Stimulated activated CD4-positive, alpha-beta T cell treated with anti-CD3 and anti-CD28 coated beads, Interleukin-4, amount 100 ng/mL, for 1 hour (primary cell): ENCODE data around the gene EFTUD2.

Source experiments
- DNase-seq: peaks from one replicate; pipeline ENCODE4 v3.0.0-alpha.2; 2020

EFTUD2 gene

DNA sequence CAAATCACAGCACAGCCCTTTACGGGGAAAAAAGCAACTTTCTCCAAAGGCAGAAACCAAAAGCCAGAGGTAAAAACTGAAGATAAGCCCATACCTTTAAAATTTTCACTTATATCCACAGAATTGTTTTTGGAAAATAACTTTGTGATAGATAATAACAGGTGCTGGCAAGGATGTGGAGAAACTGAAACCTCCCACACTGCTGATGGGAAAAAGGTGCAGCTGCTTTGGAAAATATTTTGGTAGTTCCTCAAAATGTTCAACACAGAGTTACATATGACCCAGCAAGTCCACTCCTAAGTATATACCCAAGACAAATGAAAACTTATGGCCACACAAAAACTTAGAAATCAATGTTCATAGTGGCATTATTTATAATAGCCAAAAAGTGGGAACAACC, 12.2 kb downstream of the EFTUD2 start:
- DNase-seq: no peak

DNA sequence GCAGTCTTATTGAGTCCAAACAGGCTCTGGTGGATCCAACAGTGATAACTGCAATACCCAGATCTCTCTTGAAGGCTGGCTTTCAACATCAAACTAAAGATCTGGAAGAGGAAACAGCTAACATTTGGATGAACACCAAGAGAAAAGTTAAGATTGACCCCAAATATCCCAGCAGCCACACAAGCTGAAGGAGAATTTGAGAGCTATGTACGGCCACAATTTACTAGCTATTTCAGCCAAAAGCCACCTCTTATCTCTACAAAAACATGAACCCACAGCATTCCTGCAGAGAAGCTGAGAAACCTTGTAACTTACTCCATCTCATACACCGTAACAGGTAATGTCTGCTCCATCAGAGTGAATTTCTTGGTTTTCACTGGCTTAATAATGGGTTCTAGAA, 14.3 kb downstream of the EFTUD2 start:
- DNase-seq: no peak

DNA sequence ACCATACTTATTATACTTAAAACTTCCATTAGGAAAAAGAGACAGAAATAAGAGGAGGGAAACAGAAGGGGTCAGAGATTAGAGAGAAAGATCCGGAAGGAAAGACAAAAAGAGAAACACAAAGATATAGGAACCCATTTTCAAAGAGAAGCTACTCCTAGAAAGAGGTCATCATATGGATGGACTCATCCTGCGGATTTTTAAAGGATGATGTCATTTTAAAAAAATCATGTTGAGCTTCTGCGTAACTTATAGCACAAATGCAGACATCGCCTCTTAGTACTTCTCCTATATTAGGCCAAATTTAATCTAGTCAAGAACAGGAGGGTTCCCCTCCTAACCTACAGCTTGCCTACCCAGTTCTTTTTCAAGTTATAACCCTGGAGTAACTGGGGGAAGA, 18.1 kb downstream of the EFTUD2 start:
- DNase-seq: no peak

DNA sequence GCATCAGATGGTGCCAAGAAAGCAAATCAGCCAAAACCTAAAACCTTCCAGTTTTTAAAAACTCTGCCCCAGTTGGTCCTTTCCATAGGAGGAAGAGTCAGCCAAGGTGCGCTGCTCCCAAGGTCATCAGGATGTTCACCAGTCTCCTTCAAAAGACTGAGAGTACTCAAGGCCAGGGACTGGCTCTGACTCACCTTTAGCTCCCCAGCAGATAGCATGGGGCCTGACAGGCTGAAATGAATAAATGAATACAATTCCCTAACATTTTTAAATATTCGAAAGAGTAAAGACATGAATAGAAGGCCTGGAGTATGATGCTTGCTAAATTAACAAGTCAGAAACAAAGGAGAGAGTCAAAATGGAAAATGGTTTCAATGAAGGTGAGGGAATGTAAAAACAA, 19.2 kb downstream of the EFTUD2 start:
- DNase-seq: no peak

DNA sequence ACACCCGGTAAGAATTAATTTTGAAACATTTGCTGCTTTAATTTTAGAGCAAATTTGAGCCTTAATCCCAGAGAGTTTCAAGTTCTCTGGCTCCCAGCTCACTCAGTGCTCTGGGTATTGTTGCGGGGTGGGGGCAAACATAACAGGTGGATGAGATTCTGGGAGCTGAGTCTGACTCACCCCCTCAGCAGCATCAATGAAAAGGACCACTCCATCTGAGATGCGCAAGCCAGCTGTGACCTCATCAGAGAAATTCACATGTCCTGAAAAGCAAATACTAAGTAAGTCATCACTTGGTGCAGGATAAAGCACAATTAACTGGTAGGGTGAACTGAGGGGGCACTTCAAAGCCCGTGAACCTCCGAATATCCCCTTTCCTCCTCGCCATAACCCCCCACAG, 19.9 kb downstream of the EFTUD2 start:
- no peak for DNase-seq

DNA sequence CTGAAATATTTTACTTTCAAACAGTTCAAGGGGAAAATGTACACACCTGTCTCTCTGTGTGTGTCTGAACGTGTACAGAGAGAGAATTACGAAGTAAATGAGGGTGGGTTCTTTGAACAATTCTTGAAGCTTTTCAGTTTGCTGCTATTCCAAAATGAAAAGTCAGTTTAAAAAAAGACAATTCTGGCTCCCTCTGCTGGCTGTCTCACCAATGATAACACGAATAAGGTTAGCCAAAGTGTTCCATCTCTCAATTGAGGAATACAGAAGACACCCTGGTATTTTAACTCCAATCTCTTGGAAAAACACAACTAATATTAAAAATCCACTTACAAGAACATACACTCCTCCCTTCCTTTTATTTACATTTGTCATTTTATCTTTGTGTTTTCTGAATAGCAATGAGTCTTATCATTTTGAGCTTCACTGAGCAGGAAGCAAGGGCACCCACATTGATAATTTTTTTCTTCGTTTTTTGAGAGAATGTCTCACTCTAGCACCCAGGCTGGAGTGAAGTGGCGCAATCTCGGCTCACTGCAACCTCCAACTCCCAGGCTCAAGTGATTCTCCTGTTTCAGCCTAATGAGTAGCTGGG, 20.5 kb downstream of the EFTUD2 start:
- no peak for DNase-seq

DNA sequence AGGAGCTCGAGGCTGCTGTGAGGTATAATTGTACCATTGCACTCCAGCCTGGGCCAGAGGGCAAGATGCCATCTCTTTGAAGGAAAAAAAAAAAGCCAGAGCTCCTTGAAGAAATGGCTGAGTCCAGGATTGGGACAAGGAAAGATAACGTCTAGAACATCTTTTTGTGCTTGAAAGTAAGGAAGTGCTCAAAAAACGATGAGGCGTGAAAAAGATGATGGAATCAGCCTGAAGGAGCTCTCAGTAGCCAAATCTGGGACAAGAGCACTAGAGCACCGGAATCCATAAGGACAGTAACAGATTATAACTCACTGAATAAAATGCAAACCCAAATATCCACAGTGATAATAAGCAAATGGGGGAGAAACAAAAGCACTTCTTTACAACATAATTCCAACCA, 22.1 kb downstream of the EFTUD2 start:
- DNase-seq: no peak

DNA sequence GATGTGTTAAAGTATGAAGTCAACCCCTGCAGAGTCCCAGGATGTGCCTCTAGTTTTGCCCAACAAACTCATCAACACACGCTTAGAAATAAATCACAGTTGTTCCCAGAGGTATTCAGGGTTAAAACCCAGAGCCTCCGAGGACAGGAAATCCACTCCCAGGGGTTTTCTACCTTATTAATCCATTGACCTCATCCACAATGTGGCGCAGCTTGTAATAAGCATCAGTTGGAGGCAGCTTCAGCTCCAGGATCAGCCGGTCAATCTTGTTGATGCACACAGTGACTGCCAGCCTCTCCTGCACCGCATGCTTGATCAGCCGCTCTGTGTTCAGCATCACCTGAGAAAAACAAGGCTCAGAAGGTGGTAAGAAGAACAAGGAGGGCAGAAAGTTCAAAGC, 23.5 kb downstream of the EFTUD2 start:
- no peak for DNase-seq

DNA sequence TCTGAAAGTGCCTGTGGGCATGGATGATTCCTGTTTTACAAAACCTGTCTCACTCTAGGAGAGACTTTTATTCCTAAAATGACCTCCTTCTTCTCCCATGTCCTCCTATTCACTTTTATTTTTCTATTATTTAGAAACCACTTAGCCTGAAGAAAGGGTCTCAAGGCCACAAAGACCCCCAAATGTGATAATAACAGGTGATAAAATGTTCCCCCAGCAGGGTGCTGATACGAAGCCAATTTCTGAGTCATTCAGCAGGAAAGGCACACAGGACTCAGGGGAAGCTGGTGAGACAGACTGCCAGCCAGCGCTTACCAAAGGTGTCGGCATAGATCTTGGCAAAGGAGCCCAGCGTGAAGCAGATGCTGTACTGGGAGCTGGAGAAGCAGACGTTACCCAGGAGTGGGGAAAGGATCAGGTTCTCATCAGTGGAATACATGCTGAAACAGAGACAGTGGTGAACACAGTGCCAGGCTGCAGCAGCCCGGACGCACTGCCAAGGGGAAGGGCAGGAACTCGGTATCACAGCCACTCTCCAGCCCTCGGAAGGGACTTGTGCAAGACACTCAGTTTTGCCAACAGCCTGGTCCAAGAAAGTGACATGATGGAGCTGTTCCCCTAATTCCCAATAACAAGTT, 27.0 kb downstream of the EFTUD2 start:
- DNase-seq: no peak

DNA sequence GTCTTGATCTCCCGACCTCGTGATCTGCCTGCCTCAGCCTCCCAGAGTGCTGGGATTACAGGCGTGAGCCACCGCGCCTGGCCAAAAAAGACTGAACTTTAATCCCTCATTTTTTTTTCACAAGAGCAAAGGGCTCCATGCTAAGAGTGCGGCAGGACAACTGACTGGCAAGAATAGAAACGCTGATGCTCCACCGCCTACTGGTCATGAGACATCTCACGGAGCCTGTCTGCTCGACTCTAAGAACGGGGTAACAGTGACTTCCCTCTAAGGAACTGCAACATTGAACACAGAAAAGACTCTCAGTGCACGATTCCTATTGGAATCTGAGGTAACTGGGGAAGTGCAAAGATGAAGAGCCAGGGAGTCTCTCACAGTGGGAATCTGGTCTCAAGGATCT, 27.7 kb downstream of the EFTUD2 start:
- no peak for DNase-seq

DNA sequence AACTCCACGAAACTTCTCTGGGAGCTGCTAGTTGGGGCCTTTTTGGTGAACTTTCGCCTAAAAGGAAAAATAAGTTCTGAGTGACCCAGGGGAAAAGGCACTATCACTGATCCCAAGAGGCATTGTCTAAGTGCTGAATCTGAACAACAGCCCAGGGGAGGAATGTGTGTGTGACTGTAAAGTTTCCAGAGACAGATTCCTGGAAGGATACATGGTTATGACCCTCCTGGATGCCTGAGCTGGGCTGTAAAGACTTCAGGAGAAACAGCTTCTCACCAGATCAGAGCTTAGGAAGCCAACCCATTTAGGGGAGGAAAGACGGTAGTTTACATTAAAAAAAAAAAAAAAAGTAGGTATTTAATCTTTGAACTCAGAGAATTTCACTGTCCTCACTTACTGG, 31.4 kb downstream of the EFTUD2 start:
- no peak for DNase-seq

DNA sequence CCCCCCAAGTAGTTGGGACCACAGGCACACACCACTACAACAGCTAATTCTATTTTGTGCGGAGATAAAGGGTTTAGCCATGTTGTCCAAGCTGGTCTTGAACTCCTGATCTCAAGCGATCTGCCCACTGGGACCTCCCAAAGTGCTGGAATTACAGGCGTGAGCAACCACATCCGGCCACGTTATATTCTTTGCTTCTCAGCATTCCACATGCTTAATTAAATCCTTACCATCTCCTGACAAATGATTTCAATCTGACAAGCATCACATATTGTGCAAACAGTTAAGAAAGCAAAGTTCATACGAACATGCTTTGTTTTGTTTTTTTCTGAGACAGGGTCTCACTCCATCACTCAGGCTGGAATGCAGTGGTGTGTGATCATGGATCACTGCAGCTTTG, 33.3 kb downstream of the EFTUD2 start:
- no peak for DNase-seq

DNA sequence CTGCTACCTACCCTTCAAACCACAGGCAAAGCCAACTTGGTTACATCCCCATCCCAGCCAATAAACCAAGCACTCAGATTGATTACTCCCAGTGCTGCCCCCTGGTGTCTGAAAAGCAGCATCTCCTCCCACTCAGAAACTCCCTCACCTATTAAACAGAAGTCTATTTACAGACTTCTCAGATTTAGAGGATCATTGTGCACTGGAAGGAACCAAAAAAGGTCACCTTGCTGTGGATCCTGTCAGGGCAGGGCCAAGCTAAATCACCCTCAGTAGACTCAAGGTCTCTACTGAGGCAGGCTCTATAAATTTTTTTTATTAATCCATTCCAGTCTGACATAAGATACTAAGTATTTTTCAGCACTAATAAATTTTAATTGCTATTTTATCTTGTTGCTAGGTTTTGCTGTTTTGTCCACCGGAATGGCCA, 34.0 kb downstream of the EFTUD2 start:
- peak; percentile 61 for DNase-seq

DNA sequence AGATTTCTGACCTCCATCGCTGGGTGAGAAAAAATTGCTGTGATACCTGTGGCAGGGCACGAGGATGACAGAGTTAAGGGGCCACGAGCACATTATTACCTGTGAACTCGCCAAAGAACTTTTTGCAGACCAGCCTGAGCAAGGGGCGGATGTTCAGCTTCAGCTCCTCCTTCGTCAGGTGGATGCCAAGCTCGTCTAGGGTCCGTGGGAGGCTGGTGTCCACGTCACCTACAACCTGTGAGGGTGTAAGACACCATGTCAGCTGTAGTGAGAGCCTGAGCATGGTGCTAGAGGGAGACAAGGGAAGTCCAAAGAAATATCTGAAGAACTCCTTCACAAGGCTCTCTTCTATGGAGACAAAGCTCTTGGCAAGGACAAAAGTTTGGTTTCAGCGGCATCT, 34.4 kb downstream of the EFTUD2 start:
- no peak for DNase-seq

DNA sequence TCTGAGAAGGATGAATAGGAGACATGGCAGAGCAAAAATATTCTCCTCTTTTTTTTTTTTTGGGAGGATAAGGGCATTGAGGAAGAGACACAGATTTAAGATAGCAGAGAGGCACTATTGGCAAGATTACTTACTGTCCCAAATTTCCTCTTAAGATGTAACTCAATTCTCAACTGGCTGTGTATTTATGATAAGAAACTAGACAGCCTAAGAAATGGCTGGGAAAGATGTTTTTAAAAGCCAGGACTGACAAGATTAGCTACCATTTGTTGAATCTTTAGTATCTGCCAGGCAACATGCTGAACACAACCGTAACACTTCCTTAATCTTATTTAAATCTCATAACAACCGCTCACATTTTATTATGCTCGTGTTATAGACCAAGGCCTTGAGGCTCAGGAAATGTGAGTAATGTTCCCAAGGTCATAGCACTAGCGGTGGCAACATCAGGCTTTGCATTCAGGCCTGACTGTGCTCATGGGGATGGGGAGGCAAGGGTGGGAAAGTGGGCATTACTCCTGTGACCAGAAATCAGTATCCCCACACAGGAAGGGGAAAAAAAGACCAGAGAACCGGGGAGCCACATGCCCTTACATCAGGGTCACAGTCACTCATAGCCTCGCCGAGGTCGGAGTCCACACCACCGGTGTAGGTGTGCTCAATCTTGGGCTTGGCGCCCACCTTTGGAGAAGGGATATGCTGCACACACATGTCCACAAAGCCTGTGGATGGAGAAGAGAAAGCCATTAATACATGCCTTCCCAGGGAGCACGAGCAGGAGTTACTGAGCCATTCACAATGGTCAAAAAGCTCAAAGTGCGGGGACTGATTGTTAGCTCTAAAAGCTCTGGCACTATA, 36.0 kb downstream of the EFTUD2 start:
- no peak for DNase-seq

DNA sequence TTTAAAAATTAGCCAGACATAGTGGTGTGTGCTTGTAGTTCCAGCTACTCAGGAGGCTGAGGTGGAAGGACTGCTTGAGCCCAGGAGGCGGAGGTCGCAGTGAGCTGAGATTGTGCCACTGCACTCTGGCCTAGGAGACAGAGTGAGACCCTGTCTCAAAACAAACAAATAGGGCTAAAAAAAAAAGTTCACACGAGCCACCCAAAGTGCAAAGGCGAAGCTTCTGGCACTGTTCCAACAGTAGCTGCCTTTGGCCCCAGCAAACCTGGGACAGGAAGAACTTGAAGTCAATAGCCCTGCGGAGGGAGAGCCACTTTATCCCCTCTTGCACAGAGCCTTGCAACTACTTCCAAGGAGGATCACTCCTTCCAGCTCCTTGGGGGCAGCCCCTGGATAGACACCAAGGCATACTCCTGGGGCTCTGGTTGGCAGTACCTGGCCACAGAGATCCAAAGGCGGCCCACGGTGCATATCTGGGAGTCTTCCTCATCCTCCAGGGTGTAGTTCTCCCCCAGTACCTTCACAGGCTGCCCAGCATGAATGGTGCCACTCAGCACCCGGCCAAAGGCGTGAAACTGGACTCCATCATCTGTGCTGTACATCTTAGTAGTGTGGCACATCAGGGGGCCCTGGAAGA, 36.8 kb downstream of the EFTUD2 start:
- no peak for DNase-seq

DNA sequence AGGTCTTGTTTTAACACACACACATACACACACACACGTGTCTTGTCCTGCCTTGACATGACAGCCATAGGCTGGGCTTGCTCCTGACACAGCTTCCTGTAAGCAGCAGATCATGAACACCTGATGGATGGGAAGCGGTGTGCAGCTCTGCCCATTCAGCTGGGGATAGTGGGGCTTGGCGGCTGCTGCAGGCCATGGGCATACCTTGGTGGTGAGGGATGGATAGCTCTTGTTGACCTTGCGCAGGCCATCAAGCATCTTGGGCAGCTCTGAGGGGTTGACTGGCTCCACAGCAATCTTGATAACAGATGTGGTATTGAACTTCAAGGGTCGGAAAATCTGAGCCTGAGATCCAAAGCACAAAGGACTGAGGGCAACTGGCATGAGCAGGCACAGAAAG, 39.5 kb downstream of the EFTUD2 start:
- no peak for DNase-seq

DNA sequence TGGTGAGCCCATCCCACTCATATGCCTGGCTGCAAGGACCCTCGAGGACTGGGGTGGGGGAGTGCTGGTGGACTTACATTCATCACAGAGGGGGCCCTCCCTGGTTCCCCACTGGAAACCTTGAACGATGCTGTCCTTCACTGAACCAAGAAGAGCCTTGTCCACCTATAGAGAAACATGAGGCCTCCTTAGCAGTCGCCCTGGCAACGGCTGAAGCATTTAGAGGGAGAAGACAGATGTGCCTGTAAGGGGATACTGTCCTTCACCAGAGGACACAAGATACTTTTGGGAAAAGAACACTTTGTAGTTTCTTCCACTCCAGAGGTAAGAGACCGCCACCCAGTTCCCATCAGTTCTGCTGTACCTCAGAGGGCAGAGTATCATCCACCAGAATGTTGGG, 45.1 kb downstream of the EFTUD2 start:
- DNase-seq: no peak

DNA sequence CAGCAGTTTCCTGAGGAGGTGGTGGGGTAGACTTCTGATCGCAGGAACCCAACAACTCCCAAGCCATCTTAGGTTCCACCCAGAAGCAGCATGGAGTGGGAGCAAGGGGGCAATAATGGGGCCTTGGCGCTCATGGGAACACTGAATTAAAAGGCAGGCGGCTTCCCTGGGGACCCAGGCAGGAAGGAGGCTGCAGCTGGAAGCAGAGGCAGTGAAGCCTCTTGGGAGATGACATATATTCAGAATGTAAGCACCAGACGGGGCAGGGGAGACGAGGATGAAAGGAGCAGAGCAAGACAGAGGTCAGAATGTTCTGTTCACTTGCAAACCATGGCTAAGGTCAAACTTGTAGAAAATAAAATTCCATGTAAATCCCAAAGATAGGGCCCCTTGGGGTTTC, 48.6 kb downstream of the EFTUD2 start:
- DNase-seq: no peak

DNA sequence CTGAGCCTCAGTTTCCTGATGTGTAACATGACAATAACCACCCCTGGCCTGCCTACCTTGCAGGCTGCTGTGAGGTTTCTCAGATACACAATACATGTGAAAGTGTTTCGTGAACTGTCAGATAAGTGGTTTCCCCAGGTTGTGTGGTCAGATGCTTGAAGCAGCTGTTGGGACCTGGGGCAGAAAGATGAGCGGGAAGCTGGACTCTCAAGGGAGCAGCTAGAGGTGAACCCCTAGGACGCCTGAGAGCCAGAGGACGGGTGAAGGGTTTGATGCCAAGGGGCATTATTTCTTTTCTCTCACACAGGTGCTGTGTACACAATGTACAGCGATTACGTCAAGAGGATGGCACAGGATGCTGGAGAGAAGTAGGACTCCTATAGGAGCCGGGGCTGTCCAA, 49.2 kb downstream of the EFTUD2 start:
- no peak for DNase-seq

DNA sequence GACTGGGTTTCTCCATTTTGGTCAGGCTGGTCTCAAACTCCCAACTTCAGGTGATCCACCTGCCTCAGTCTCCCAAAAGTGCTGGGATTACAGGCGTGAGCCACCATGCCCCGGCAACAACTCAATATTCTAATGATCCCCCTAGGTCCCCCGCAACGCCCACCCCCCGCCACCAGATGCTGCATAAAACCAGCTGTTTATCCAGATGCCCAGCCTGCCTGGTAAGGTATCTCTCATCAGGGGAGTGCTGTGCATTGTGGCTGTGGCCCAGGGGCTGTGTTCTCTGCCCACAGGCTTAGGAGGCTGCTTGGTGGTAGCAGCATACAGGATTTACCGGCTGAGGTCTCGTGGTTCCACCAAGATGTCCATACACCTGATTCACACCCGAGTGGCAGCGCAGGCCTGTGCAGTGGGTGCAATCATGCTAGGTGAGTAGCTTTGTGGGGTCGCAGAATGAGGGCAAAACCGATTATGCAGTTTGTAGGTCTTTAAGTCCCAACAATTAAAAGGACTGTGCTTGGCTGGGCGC, 50.2 kb downstream of the EFTUD2 start:
- DNase-seq: no peak

DNA sequence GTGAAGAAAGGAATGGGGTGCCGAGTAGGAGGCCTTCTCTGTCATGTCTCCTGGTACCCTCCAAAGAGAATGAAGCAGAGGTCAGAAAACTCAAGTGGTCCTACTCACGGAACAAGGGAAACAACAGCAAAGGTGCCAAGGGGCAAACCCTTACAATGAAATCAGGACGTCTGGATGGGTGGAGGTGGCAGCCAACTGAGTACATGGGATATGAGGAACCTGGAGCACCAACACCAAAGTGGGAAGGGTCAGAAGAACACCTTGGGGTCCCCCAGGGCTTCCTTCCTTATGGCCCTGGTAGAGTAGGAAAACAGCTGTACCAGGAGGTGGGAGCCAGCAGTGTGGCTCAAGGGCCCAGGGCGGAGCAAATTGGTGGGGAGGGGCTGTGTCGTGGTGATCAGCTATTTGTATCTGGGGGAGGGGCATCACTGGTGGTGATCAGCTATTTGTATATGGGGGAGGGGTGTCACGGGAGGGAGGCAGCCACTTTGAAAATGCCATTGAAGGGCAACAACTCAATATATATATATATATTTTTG, 50.9 kb downstream of the EFTUD2 start:
- DNase-seq: no peak

DNA sequence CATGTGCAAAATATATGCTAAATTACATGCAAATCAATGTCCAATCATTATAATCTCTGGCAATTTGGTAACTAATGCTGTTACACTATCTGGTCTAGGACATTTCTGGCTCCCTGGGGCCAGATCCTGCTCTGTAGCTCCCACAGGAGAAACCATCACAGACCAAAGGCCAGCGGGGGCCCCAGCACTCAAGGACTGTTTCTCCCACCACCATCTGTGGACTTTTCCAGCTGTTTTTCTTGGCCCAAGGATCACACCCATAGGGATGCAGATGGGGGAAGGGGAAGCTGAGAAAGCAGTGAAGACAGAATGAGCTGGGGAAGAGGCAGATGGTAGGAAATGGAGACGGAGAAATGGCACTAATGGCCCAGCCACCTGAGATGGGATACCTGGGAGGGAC, 51.7 kb downstream of the EFTUD2 start, which contains the start of gene HIGD1B:
HIGD1B (plus strand) TSS at position 298 of the 400 bp plus-strand sequence. CDS start 270 bp downstream, outside the sequence.
- no peak for DNase-seq
